Neuron (in vitro differentiated cells): ENCODE measurements around the gene C1orf159.
"Not testable (repeated sequence)": the region's sequence is repeated elsewhere in the genome, so short reads cannot be mapped to it uniquely, and the experiment has no call there.

Source experiments
- H2AFZ ChIP-seq: one replicate; pipeline ENCODE4 v1.6.1; 2013; ENCODE audit warnings: low read depth, mild to moderate bottlenecking, inconsistent platforms, low read length, moderate library complexity
- H3K27me3 ChIP-seq: one replicate; pipeline ENCODE4 v1.6.1; 2013; ENCODE audit warnings: low read length; ENCODE audit not compliant: insufficient read depth
- H3K36me3 ChIP-seq: one replicate; pipeline ENCODE4 v1.6.1; 2013; ENCODE audit warnings: low read length; ENCODE audit not compliant: insufficient read depth
- H3K4me1 ChIP-seq: one replicate; pipeline ENCODE4 v1.6.1; 2013; ENCODE audit warnings: low read length; ENCODE audit not compliant: insufficient read depth
- H3K4me3 ChIP-seq: 2 replicates; pipeline ENCODE4 v1.5.1; 2013; ENCODE audit warnings: mild to moderate bottlenecking, low read length, moderate library complexity
- H3K9me3 ChIP-seq: one replicate; pipeline ENCODE4 v1.6.1; 2013; ENCODE audit warnings: low read length

The C1orf159 gene

DNA sequence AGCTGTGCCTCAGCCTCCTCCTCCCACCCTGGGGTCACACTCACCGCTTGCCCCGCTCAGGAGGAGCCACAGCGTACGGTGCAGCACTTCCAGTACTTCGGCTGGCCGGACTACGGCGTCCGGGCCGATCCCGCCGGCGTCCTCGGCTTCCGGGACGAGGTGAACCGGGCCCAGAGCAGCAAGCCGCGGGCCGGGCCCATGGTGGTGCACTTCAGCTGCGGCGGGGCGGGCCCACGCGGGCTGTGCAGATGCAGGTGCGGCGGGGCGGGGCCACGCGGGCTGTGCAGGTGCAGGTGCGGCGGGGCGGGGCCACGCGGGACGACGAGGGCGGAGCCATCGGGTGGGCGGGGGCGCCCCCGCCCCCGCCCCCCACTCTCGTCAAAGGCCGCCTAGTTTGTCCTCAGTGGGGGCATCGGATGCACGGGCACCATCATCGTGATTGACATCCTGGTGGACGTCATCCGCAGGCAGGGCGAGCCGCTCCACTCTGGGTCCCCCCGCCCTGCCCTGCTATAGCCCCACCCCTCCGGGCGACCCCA is 47.3 kb downstream of the C1orf159 start:
- Histone ChIP-seq H3K9me3 (no peaks in the 10 kb centered on the region), H3K36me3 (no peaks in the 10 kb centered on the region), H3K4me1 (peaks cover 26% of the 10 kb centered on the region), H2AFZ (no peak overlapping the region), H3K4me3 (no peak overlapping the region), H3K27me3 (peaks cover 53% of the 10 kb centered on the region)

DNA sequence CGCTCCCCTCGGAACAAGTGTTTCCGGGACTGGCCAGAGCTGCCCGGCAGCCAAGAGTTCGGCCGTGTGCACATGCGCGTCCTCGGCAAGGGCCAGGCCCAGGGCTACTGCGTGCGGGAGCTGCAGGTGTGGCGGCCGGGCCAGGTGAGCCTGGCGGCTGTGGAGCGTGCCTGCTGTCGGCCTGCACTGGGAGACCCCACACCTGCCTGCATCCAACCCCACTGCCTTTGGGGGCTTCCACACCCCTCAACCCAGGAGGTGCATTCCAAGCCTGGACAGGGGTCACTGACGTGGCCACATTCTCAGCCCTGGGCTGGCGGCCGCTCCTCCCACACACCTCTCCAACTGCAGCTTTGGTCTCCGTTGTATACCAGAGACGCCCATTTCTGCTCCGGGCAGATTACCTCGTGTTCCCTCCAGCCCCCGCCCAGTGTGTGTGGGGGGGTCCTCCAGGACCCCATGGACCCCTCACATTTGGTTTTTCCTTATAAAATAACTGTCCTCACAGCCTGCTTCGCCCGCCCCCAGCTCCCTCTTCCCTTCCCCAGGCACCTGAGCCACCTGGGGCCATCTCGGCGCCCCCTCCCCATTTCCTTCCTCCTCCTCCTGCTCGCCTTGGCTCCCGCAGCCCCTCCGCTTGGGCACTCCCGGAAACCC is 47.9 kb downstream of the C1orf159 start:
- H3K27me3 ChIP-seq = peaks cover 48% of the 10 kb centered on the region
- H3K4me3 ChIP-seq = no peak overlapping the region
- H2AFZ ChIP-seq = no peak overlapping the region
- H3K9me3 ChIP-seq = no peaks in the 10 kb centered on the region
- H3K4me1 ChIP-seq = peaks cover 32% of the 10 kb centered on the region
- no peaks in the 10 kb centered on the region for H3K36me3 ChIP-seq

DNA sequence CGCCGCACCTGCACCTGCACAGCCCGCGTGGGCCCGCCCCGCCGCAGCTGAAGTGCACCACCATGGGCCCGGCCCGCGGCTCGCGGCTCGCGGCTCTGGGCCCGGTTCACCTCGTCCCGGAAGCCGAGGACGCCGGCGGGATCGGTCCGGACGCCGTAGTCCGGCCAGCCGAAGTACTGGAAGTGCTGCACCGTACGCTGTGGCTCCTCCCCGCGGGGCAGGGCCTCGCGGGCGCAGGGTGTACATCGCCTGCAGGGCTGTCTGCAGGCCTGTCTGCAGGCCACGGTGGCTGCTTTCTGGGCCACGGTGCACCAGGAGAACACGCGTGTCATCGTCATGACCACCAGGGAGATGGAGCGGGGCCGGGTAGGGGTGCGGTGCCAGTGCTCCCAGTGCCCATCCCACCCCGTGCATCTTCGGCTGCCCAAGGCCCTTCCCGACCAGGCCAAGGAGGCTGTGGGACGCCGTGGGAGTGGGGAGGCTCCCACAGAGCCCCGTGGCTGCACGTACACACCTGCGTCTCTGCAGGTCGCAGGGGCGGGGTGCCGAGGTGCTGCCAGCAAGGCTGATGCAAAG is 48.5 kb downstream of the C1orf159 start:
- Histone ChIP-seq H2AFZ (no peak overlapping the region), H3K36me3 (no peaks in the 10 kb centered on the region), H3K4me1 (peaks cover 38% of the 10 kb centered on the region), H3K4me3 (no peak overlapping the region), H3K9me3 (no peaks in the 10 kb centered on the region), H3K27me3 (peaks cover 47% of the 10 kb centered on the region)

DNA sequence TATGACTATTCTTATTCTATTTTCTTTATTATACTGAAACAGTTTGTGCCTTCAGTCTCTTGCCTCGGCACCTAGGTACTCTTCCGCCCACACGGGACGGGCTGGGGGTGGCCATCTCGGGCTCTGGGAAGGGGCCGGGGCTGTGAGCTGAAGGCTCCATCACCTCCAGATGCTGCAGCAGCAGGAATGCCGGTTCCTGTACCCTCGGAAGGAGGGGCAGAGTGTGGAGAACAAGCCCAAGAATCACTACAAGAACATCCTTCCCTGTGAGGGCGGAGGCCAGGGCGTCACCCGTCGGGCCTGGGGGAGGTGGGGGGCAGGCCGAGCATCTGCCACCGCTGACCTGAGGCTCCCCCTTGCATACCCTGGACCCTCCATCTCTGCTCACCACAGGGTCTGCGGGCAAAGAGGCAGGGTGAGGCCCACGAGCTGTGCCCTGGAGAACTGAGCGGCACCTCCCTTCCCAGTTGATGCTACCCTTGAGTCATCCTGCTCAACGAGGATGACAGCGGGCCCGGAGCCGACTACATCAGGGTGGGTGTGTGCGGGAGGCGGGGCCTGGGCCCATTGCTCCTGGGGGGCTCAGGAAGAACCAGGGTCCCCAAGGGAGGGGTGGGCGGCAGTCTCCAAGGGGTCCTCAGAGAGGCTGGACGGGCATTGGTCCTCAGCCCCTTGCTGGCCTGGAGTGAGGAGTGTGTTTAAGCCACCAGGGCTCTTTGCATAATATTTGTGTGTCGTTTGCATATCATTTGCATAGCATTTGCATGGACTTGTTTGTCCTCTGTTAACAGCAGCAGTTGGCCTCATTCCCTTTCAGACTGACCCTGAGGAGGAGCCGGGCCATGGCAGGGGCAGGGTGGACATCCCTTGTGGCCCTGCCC is 49.2 kb downstream of the C1orf159 start:
- peaks cover 44% of the 10 kb centered on the region for H3K27me3 ChIP-seq
- H3K4me3 ChIP-seq = no peak overlapping the region
- no peaks in the 10 kb centered on the region for H3K9me3 ChIP-seq
- peaks cover 41% of the 10 kb centered on the region for H3K4me1 ChIP-seq
- no peaks in the 10 kb centered on the region for H3K36me3 ChIP-seq
- no peak overlapping the region for H2AFZ ChIP-seq

DNA sequence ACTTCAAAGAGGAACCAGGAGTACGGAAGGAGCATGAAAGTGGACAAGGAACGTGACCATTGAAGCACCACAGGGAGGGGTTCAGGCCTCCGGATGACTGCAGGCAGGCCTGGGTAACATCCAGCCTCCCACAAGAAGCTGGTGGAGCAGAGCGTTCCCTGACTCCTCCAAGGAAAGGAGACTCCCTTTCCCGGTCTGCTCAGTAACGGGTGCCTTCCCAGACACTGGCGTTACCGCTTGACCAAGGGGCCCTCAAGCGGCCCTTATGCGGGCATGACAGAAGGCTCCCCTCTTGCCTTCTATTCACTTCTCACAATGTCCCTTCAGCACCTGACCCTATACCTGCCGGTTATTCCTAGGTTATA is 50.0 kb downstream of the C1orf159 start:
- not testable (repeated sequence) for H3K4me3 ChIP-seq, H3K36me3 ChIP-seq, H3K9me3 ChIP-seq, H2AFZ ChIP-seq
- Histone ChIP-seq H3K27me3 (peaks cover 45% of the 10 kb centered on the region), H3K4me1 (peaks cover 39% of the 10 kb centered on the region)

DNA sequence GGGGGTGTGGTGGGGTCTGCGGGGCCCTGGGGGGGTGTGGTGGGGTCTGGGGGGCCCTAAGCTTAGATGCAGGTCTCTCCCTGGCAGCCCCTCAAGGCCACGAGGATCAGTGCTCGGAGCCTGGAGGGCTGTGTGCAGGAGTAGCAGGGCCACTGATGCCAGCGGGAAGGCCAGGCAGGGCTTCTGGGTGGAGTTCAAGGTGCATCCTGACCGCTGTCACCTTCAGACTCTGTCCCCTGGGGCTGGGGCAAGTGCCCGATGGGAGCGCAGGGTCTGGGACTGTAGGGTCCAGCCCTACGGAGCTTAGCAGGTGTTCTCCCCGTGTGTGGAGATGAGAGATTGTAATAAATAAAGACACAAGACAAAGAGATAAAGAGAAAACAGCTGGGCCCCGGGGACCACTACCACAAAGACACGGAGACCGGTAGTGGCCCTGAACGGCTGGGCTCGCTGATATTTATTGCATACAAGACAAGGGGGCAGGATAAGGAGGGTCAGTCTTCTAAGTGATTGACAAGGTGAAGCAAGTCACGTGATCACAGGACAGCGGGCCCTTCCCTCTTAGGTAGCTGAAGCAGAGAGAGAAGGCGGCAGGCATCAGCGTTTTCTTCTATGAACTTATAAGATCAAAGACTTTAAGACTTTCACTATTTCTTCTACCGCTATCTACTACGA is 50.5 kb downstream of the C1orf159 start:
- H3K9me3 ChIP-seq = no peaks in the 10 kb centered on the region

DNA sequence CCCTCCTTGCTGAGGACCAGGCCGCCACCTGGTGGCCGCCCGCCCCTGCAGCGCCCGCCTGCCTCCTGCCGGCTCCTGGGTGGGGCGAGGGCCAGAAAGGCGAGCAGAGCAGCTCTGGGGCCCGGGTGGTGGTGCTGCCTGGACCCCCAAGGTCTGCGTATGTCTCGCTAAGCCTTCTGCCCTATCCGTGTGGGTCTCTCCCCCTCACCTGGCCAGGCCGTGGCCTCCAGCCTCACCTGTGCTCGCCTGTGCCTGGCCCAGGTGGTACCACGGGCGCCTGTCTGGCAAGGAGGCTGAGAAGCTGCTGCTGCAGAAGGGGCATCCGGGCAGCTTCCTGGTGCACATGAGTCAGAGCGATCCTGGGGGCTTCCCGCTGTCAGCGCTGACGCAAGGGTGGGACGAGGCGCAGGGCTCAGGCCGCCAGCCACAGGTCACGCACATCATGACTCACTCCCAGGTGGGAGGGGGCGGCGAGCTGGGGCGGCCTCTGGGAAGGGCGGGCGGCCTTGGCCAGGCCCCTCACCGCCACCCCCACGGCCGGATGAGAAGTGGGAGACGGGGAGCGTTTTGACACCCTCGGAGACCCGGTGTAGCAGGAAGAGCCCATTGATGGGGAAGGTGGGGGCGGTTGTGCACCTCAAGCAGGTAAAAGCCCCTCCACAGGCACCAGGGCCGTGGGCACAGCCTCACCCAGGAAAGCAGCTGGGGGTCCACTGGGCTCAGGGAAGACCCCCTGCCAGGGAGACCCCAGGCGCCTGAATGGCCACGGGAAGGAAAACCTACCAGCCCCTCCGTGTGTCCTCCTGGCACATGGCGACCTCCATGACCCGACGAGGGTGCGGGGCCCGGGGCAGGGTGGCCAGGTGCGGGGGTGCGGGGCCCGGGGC is 51.7 kb downstream of the C1orf159 start:
- Histone ChIP-seq H3K4me3 (no peak overlapping the region), H3K9me3 (no peaks in the 10 kb centered on the region), H3K27me3 (peaks cover 43% of the 10 kb centered on the region), H3K36me3 (no peaks in the 10 kb centered on the region), H2AFZ (no peak overlapping the region), H3K4me1 (peaks cover 29% of the 10 kb centered on the region)

More for the DNA sequence above, 50.5 kb downstream of the C1orf159 start:
- H2AFZ ChIP-seq = no peak overlapping the region
- H3K36me3 ChIP-seq = no peaks in the 10 kb centered on the region
- H3K4me1 ChIP-seq = peaks cover 35% of the 10 kb centered on the region
- no peak overlapping the region for H3K4me3 ChIP-seq
- H3K27me3 ChIP-seq = peaks cover 43% of the 10 kb centered on the region

DNA sequence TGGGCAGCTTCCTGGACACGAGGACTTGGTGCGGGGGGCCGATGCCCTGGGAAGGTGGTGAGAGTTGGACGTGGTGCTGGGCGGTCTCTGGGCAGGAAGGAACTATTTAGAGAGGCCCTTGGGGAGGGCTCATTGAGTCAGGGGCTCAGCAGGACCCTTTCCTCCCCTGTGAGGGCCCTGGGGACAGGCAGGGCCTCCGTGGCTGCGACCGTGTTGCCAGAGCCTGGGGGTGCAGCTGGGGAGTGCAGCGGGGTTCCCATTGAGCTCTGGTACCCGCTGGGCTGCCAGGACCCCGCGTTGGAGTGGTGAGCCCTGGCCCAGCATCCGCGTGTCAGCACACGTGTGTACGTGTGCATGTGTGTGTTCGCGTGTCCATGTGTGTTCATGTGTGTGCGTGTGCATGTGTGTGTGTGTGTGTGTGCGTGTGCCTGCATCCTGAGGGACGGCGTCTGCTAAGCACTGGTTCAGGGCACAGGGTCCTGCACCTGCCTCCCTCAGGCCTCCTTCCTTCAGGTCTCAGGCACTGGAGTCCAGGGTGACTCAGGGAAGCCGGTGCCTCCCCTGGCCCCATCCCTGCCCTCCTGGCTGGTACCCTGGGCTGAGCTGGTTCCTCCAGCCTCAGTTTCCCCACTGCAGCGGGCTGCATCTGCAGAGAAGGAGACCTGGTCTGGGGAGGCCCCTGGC is 52.5 kb downstream of the C1orf159 start:
- H3K27me3 ChIP-seq = peaks cover 47% of the 10 kb centered on the region
- no peak overlapping the region for H3K4me3 ChIP-seq
- H2AFZ ChIP-seq = no peak overlapping the region
- H3K4me1 ChIP-seq = peaks cover 36% of the 10 kb centered on the region
- no peaks in the 10 kb centered on the region for H3K9me3 ChIP-seq
- H3K36me3 ChIP-seq = no peaks in the 10 kb centered on the region

DNA sequence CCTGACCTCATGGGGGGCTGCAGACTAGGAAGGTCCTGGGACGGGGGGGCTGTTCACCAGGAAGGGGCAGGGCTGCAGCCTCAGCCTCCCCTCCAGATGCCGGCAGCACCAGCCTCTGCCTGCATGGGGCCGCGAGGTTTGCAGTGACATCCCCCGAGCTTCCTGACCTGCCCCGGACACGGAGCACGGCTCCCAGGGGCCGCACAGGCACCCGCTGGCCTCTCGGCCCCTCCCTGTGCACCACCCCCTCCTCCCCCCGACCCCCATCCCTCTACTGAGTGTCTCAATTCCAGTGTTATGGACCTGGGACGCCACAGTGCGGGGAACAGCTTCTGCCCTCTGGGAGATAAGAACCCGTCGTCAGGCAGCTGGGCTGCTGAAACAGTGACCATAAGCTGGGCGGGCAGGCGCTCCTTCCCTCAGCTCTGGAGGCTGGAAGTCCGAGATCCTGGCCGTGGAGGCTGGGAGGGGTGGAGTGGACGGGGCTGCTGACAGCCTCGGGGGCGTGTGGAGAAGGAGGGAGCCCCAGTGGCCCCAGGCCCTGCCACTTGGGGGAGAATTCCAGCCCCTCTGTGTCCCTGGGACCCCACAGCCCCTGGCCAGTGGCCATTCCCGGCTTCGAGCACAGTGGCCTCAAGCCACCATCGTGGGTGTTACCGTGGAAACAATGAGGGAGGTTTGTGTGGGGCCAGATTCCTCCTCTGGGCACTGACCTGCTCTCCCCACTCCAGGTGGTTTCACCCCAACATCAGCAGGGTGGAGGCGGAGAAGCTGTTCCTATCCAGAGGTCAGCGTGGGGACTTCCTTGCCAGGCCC is 53.3 kb downstream of the C1orf159 start:
- Histone ChIP-seq H2AFZ (no peak overlapping the region), H3K9me3 (no peaks in the 10 kb centered on the region), H3K36me3 (no peaks in the 10 kb centered on the region), H3K4me3 (no peak overlapping the region), H3K4me1 (peaks cover 41% of the 10 kb centered on the region), H3K27me3 (peaks cover 40% of the 10 kb centered on the region)

DNA sequence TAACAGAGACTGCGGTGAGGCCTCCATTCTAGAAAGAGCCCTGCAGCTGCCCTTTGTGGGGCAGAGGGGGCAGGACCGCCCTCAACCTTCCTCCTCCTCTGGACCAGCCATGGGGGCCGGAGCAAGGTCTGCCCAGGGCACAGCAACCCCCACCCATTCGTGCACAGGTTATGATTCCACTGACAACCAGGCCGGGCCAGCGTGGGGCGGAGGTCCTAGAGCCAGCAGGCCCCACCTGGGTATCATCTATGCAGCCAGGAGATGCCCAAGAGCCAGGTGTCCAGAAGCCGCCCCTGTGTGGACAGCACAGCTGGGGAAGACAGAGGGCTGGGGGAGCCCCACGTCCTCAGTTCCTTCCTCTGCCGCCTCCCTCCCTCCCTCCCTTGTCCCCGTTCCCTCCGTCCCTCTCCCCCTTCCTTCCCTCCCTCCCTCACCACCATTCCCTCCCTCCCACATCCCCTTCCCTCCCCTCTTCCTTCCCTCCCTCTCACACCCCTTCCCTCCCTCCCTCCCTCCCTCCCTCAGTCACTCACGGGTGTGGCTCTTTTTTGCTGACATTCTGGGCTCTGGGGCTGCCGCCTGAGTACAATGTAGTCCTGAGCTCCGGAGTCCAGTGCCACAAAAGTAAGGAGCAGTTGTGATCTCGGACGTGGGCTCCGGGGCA is 54.1 kb downstream of the C1orf159 start:
- no peak overlapping the region for H3K4me3 ChIP-seq
- peaks cover 41% of the 10 kb centered on the region for H3K4me1 ChIP-seq
- no peak overlapping the region for H2AFZ ChIP-seq
- H3K9me3 ChIP-seq = no peaks in the 10 kb centered on the region
- no peaks in the 10 kb centered on the region for H3K36me3 ChIP-seq
- H3K27me3 ChIP-seq = peaks cover 38% of the 10 kb centered on the region
